Mesendoderm (in vitro differentiated cells): ENCODE results near the gene CYP46A1.

Experiments
- DNase-seq: peaks from one replicate; pipeline ENCODE4 v3.0.0; 2013
- H2AK5ac ChIP-seq: 2 replicates; pipeline ENCODE4 v1.6.1; 2013; ENCODE audit warnings: low read length, inconsistent platforms
- H2BK120ac ChIP-seq: 2 replicates; pipeline ENCODE4 v1.6.1; 2013; ENCODE audit warnings: low read depth, mild to moderate bottlenecking, low read length, moderate library complexity, mixed read lengths
- H2BK15ac ChIP-seq: replicated peaks from 2 replicates; pipeline ENCODE4 v1.6.1; 2013; ENCODE audit warnings: low read depth, mild to moderate bottlenecking, moderate library complexity
- H2BK5ac ChIP-seq: 2 replicates; pipeline ENCODE4 v1.6.1; 2013; ENCODE audit warnings: low read length, inconsistent platforms
- H3K18ac ChIP-seq: 2 replicates; pipeline ENCODE4 v1.6.1; 2013; ENCODE audit warnings: mild to moderate bottlenecking, low read length, mixed read lengths
- H3K23ac ChIP-seq: one replicate; pipeline ENCODE4 v1.6.1; 2013; ENCODE audit warnings: low read length
- H3K27ac ChIP-seq: 2 replicates; pipeline ENCODE4 v1.5.1; 2013; ENCODE audit warnings: low read depth, mild to moderate bottlenecking, inconsistent platforms, low read length, moderate library complexity
- H3K27me3 ChIP-seq: 2 replicates; pipeline ENCODE4 v1.6.1; 2013; ENCODE audit warnings: low read length, control low read depth, mild to moderate bottlenecking, inconsistent platforms; ENCODE audit not compliant: insufficient read depth, poor library complexity
- H3K36me3 ChIP-seq: 2 replicates; pipeline ENCODE4 v1.6.1; 2013; ENCODE audit warnings: low read length, inconsistent platforms; ENCODE audit not compliant: control insufficient read depth, insufficient read depth
- H3K4ac ChIP-seq: one replicate; pipeline ENCODE4 v1.6.1; 2013; ENCODE audit warnings: low read depth, mild to moderate bottlenecking, low read length, moderate library complexity
- H3K4me1 ChIP-seq: 2 replicates; pipeline ENCODE4 v1.6.1; 2013; ENCODE audit warnings: low read depth, low read length, inconsistent platforms; ENCODE audit not compliant: control insufficient read depth
- H3K4me2 ChIP-seq: 2 replicates; pipeline ENCODE4 v1.6.1; 2013; ENCODE audit warnings: low read length
- H3K4me3 ChIP-seq: 2 replicates; pipeline ENCODE4 v1.5.1; 2013; ENCODE audit warnings: mild to moderate bottlenecking, low read length
- H3K56ac ChIP-seq: one replicate; pipeline ENCODE4 v1.6.1; 2013; ENCODE audit warnings: low read length
- H3K79me1 ChIP-seq: 2 replicates; pipeline ENCODE4 v1.6.1; 2013; ENCODE audit warnings: low read length, inconsistent platforms
- H3K79me2 ChIP-seq: 2 replicates; pipeline ENCODE4 v1.6.1; 2013; ENCODE audit warnings: mild to moderate bottlenecking, low read length; ENCODE audit not compliant: control insufficient read depth, insufficient read depth
- H3K9ac ChIP-seq: 2 replicates; pipeline ENCODE4 v1.6.1; 2013; ENCODE audit warnings: low read length, inconsistent platforms
- H4K5ac ChIP-seq: one replicate; pipeline ENCODE4 v1.6.1; 2013; ENCODE audit warnings: low read length
- H4K8ac ChIP-seq: one replicate; pipeline ENCODE4 v1.6.1; 2013; ENCODE audit warnings: low read depth, mild to moderate bottlenecking, control low read depth, low read length, moderate library complexity
- WGBS: extraction: QIAGEN DNeasy Blood & Tissue Kit; methylation state at CpG from one replicate; pipeline ENCODE4 v1.1.7; 2013; ENCODE audit warnings: low lambda C conversion rate, missing lambda C conversion rate; ENCODE audit not compliant: insufficient coverage; ENCODE audit errors: extremely low coverage; 5-methylcytosine and 5-hydroxymethylcytosine counted together

CYP46A1 gene

GRCh38 chr14:99689266-99690236 is 5.5 kb downstream of the CYP46A1 start:
- H3K4me1 ChIP-seq: peaks cover 2% of the 10 kb centered on the region
- H4K8ac ChIP-seq: no peak overlapping the region
- H3K4me2 ChIP-seq: no peak overlapping the region
- no peak overlapping the region for H3K4ac ChIP-seq
- H3K27ac ChIP-seq: no peak overlapping the region
- H3K23ac ChIP-seq: no peak overlapping the region
- no peaks in the 10 kb centered on the region for H3K79me1 ChIP-seq
- no peak for DNase-seq
- no peak overlapping the region for H3K4me3 ChIP-seq
- no peaks in the 10 kb centered on the region for H3K27me3 ChIP-seq
- H2BK120ac ChIP-seq: no peak overlapping the region
- H3K9ac ChIP-seq: no peak overlapping the region
- H3K18ac ChIP-seq: no peak overlapping the region
- H3K79me2 ChIP-seq: no peaks in the 10 kb centered on the region
- H2AK5ac ChIP-seq: no peak overlapping the region
- H3K56ac ChIP-seq: no peak overlapping the region
- no peaks in the 10 kb centered on the region for H3K36me3 ChIP-seq
- H2BK15ac ChIP-seq: no peak overlapping the region
- no peak overlapping the region for H2BK5ac ChIP-seq
- no CpG with 5 or more reads among the region's 11 CpGs for WGBS
- no peak overlapping the region for H4K5ac ChIP-seq

DNA sequence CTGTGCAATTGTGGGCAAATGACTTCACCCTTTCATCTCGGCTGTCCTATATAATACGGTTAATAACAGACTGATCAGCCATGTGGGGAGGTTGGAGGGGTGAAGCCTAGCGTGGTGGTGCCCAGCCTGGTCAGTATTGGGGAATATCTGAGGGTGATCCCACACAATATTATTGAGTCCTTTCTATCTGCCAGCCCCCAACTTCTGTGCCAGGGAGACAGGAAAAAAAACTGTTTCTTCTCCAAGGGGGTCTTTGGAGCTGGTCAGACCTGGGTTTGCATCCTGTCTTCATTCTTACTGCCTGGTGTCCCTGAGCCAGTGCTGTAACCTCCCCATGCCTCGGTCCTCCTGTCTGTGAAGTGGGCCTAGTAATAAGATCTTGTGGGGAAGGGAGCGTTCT is 6.5 kb downstream of the CYP46A1 start:
- Histone ChIP-seq H3K4ac (no peak overlapping the region), H2BK5ac (no peak overlapping the region), H3K9ac (no peak overlapping the region), H3K27me3 (no peaks in the 10 kb centered on the region), H3K4me3 (no peak overlapping the region), H4K5ac (no peak overlapping the region), H3K56ac (no peak overlapping the region), H4K8ac (no peak overlapping the region), H2AK5ac (no peak overlapping the region), H3K27ac (no peak overlapping the region), H3K79me2 (no peaks in the 10 kb centered on the region), H3K18ac (no peak overlapping the region), H2BK15ac (no peak overlapping the region), H2BK120ac (no peak overlapping the region), H3K23ac (no peak overlapping the region), H3K4me2 (no peak overlapping the region), H3K4me1 (no peaks in the 10 kb centered on the region), H3K79me1 (no peaks in the 10 kb centered on the region), H3K36me3 (no peaks in the 10 kb centered on the region)
- no peak for DNase-seq
- no CpG with 5 or more reads among the region's 5 CpGs for WGBS

GRCh38 chr14:99691111-99691885 is 7.2 kb downstream of the CYP46A1 start:
- no peak overlapping the region for H3K4ac ChIP-seq
- no peak overlapping the region for H3K23ac ChIP-seq
- no peak overlapping the region for H3K4me3 ChIP-seq
- no peak overlapping the region for H3K4me2 ChIP-seq
- no peak overlapping the region for H3K27ac ChIP-seq
- no peak overlapping the region for H3K9ac ChIP-seq
- no peak for DNase-seq
- no peaks in the 10 kb centered on the region for H3K36me3 ChIP-seq
- no peak overlapping the region for H4K8ac ChIP-seq
- no CpG with 5 or more reads among the region's 13 CpGs for WGBS
- no peak overlapping the region for H4K5ac ChIP-seq
- no peak overlapping the region for H2BK15ac ChIP-seq
- H3K79me2 ChIP-seq: no peaks in the 10 kb centered on the region
- no peak overlapping the region for H2BK120ac ChIP-seq
- no peaks in the 10 kb centered on the region for H3K79me1 ChIP-seq
- H3K4me1 ChIP-seq: no peaks in the 10 kb centered on the region
- H2AK5ac ChIP-seq: no peak overlapping the region
- no peak overlapping the region for H2BK5ac ChIP-seq
- no peaks in the 10 kb centered on the region for H3K27me3 ChIP-seq
- H3K56ac ChIP-seq: no peak overlapping the region
- no peak overlapping the region for H3K18ac ChIP-seq

- Histone ChIP-seq H3K4me3 (no peak overlapping the region), H4K5ac (no peak overlapping the region), H2BK15ac (no peak overlapping the region), H3K27ac (no peak overlapping the region), H3K56ac (no peak overlapping the region), H4K8ac (no peak overlapping the region), H3K4ac (no peak overlapping the region), H2BK5ac (no peak overlapping the region), H3K79me2 (no peaks in the 10 kb centered on the region), H3K36me3 (no peaks in the 10 kb centered on the region), H3K9ac (no peak overlapping the region), H3K23ac (no peak overlapping the region), H3K27me3 (no peaks in the 10 kb centered on the region), H3K4me1 (no peaks in the 10 kb centered on the region), H2BK120ac (no peak overlapping the region), H2AK5ac (no peak overlapping the region), H3K79me1 (no peaks in the 10 kb centered on the region), H3K4me2 (no peak overlapping the region), H3K18ac (no peak overlapping the region)
- DNase-seq: no peak
- no CpG with 5 or more reads among the region's 3 CpGs for WGBS
Measured at GRCh38 chr14:99693918-99694317, 9.8 kb downstream of the CYP46A1 start.

DNA sequence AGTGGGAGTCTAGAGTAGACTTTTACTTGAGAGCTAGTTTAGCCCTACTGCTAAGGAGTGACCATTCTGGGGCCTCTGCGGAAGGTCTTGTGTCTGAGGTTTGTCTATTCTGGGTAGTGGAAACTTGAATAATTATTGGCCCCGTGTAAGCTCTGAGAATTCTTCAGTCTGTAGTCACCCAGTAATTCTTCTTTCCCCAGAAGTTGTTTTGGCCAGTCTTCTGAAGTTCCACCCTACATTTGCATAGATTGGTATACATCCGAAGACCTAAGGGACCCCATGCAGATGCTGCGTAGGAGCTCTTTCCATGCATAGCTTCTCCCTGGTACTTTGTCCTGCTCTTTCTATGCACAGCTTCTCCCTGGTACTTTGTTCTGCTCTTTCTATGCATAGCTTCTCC is 12.8 kb downstream of the CYP46A1 start:
- Histone ChIP-seq H2BK15ac (no peak overlapping the region), H3K9ac (no peak overlapping the region), H3K4ac (no peak overlapping the region), H2BK5ac (no peak overlapping the region), H2AK5ac (no peak overlapping the region), H4K5ac (no peak overlapping the region), H3K79me2 (no peaks in the 10 kb centered on the region), H2BK120ac (no peak overlapping the region), H3K36me3 (no peaks in the 10 kb centered on the region), H3K79me1 (no peaks in the 10 kb centered on the region), H3K23ac (no peak overlapping the region), H3K4me3 (no peak overlapping the region), H3K18ac (no peak overlapping the region), H3K27me3 (no peaks in the 10 kb centered on the region), H3K56ac (no peak overlapping the region), H3K4me2 (no peak overlapping the region), H3K4me1 (no peaks in the 10 kb centered on the region), H3K27ac (no peak overlapping the region), H4K8ac (no peak overlapping the region)
- whole genome bisulfite sequencing: no CpG with 5 or more reads among the region's 4 CpGs
- DNase-seq: no peak
